Heart right ventricle (tissue), 16 donors: ENCODE data around the gene SDK2. TPM values are rescaled to one million over a fixed set of nuclear protein-coding genes. Genes with fewer than 3 reads are reported as not detected.

Experiments used
- ATAC-seq, 8 donors: fragments of 200-7000 bp; cut with Tn5 transposase; one replicate each; pipeline ENCODE4 v1.9.1; 2020; ENCODE audit warnings: mild to moderate bottlenecking in 8 of 8, moderate library complexity in 8 of 8, moderate number of reproducible peaks in 1 of 8
- DNase-seq, 2 donors: peaks; one replicate each; pipeline ENCODE4 v3.0.0-alpha.2; 2020
- H3K27ac ChIP-seq, 10 donors: fragments of 200-600 bp; sonication (generic) in 2 of 10; one replicate each; pipeline versions ENCODE4 v1.5.0 to v1.8.0; 2020 to 2022; ENCODE audit warnings: mild to moderate bottlenecking in 3 of 10
- H3K27me3 ChIP-seq, 7 donors: fragments of 200-600 bp; one replicate each; pipeline ENCODE4 v1.8.0; 2021 to 2022; ENCODE audit warnings: mild to moderate bottlenecking in 2 of 7
- H3K36me3 ChIP-seq, 9 donors: fragments of 200-600 bp; sonication (generic) in 1 of 9; one replicate each; pipeline versions ENCODE4 v1.5.0 to v1.8.0; 2020 to 2022; ENCODE audit warnings: mild to moderate bottlenecking in 2 of 9
- H3K4me1 ChIP-seq, 9 donors: fragments of 200-600 bp; sonication (generic) in 1 of 9; one replicate each; pipeline versions ENCODE4 v1.5.0 to v1.8.0; 2020 to 2022; ENCODE audit warnings: mild to moderate bottlenecking in 4 of 9
- H3K4me3 ChIP-seq, 10 donors: fragments of 200-600 bp; sonication (generic) in 2 of 10; one replicate each; pipeline versions ENCODE4 v1.5.0 to v1.8.0; 2020 to 2022; ENCODE audit warnings: mild to moderate bottlenecking in 7 of 10, moderate library complexity in 2 of 10
- H3K9me3 ChIP-seq, 11 donors: fragments of 200-600 bp in 10 of 11; sonication (generic) in 2 of 11; one replicate each; pipeline versions ENCODE4 v1.5.0 to v1.8.0; 2013 to 2022; ENCODE audit warnings: mild to moderate bottlenecking in 2 of 11, control low read depth in 1 of 11, moderate library complexity in 1 of 11
- CTCF ChIP-seq, 9 donors: fragments of 200-600 bp; sonication (generic) in 2 of 9; IDR thresholded peaks; one replicate each; pipeline versions ENCODE4 v1.5.0 to v1.8.0; 2021 to 2022; ENCODE audit warnings: antibody characterized with exemption in 9 of 9, mild to moderate bottlenecking in 5 of 9, moderate library complexity in 1 of 9
- WGBS, 2 donors: extraction: QIAGEN DNeasy Blood & Tissue Kit; methylation state at CpG; one replicate each; pipeline ENCODE4 v1.1.7; 2013; ENCODE audit warnings: inconsistent platforms in 1 of 2; 5-methylcytosine and 5-hydroxymethylcytosine counted together
- intact Hi-C, 10 donors: fragments of 100-400 bp; cut with DNase I; formaldehyde crosslinking; loops; one replicate each; pipeline versions ENCODE4 v1.11.1 to v1.14.2; 2022
- polyA plus RNA-seq, 2 donors: library from polyadenylated mRNA; stranded (reverse); fragments of 200-250 nt; gene quantifications; one replicate each; pipeline ENCODE4 v1.2.3, GENCODE V29; 2013
- total RNA-seq, 10 donors: library from RNA; stranded (reverse); fragmentation: NEBNext Ultra II Directional in 3 of 10; extraction: Animal tissue kit (Norgen Biotek cat#: 25700) in 3 of 10; gene quantifications; one replicate each; pipeline versions ENCODE4 v1.2.1 to v1.2.4, GENCODE V29; 2021 to 2023
- donor health status: Arrhythmogenic right ventricular cardiomyopathy.
- donor health status: ischemic (EF 13 %, LVEDD 7.1; RV severe dilation, severe dysfunction).
- donor health status: healthy with polysubstance abuse.
- donor health status: DM: no; HTN: yes; CAD: no.
- donor health status: DM: no; HTN: no; CAD: no.
- donor health status: ischemic (EF 25% LVEDD 6.9; RV normal size, moderate dysfunction).
- donor health status: ischemic (EF 25% LVEDD 5.7; RV mildly dilated, moderate dysfunction).
- donor health status: healthy.
- donor health status: DM: yes; HTN: yes; CAD: no.
- donor health status: Ischemic cardiomyopathy.
- donor health status: ischemic (EF 35%, LVEDD 5.7; RV mildly dilated, moderate dysfunction).
- donor health status: nonischemic (EF 11% LVEDD 7.7; RV severe dilation, severe dysfunction).
- donor health status: DM: yes; HTN: yes; CAD: no.
- donor health status: PGD.
- donor health status: ischemic (EF 29% LVEDD 5.4; RV normal size, mild dysfunction).
- donor health status: nonischemic (EF 23%, LVEDD 6.1; RV moderate dilation, normal function).

SDK2 gene
- total and polyA plus RNA-seq, 12 donors, result 0.44 to 4.2 (median 1.9) TPM

GRCh38 chr17:73343168-73343634, 301.0 kb downstream of the SDK2 start:
- H3K36me3 ChIP-seq, result no peaks in the 10 kb centered on the region
- ATAC-seq (peak; percentile 46 to 78 (median 69)), DNase-seq (peak; percentile 66 to 67)
- no peak for TF ChIP-seq CTCF (IDR thresholded peaks at IDR 0.05)
- no peaks in the 10 kb centered on the region for H3K9me3 ChIP-seq
- WGBS, 2 donors, result 51 to 60% methylated on average over 17 of the region's 17 CpGs
- intact Hi-C loops, result loop anchor here in 1 of 10 donors (2.0 kb wide), 1 partner anchor 34 kb away; no protein-coding TSS in a partner anchor
- peaks cover 3 to 39% (median 27%) of the 10 kb centered on the region in 9 donors for H3K4me1 ChIP-seq
- peak overlapping the region in 5 of 10 donors; percentile 15 to 29 (median 26) for H3K4me3 ChIP-seq
- peak overlapping the region in 9 of 10 donors; percentile 10 to 71 (median 60) for H3K27ac ChIP-seq
- no peaks in the 10 kb centered on the region for H3K27me3 ChIP-seq

GRCh38 chr17:73342541-73343167, 301.6 kb downstream of the SDK2 start:
- H3K9me3 ChIP-seq, result no peaks in the 10 kb centered on the region
- intact Hi-C loops, result loop anchor here in 1 of 10 donors (2.0 kb wide), 1 partner anchor 34 kb away; no protein-coding TSS in a partner anchor
- no peak for DNase-seq
- 40 to 57% methylated on average over 6 to 7 of the region's 7 CpGs for WGBS, 2 donors
- ATAC-seq, result peak in 5 of 8 donors; percentile 2 to 39 (median 12)
- H3K4me3 ChIP-seq, result peak overlapping the region in 4 of 10 donors; percentile 15 to 29 (median 26)
- no peaks in the 10 kb centered on the region for H3K27me3 ChIP-seq
- no peak for TF ChIP-seq CTCF (IDR thresholded peaks at IDR 0.05)
- peaks cover 3 to 39% (median 27%) of the 10 kb centered on the region in 9 donors for H3K4me1 ChIP-seq
- H3K27ac ChIP-seq, result peak overlapping the region in 7 of 10 donors; percentile 44 to 71 (median 61)
- no peaks in the 10 kb centered on the region for H3K36me3 ChIP-seq

GRCh38 chr17:73342050-73342522, 302.2 kb downstream of the SDK2 start:
- intact Hi-C loops, result loop anchor here in 1 of 10 donors (2.0 kb wide), 1 partner anchor 33 kb away; no protein-coding TSS in a partner anchor
- H3K4me3 ChIP-seq, result no peak overlapping the region
- no peak for TF ChIP-seq CTCF (IDR thresholded peaks at IDR 0.05)
- peaks cover 3 to 38% (median 27%) of the 10 kb centered on the region in 9 donors for H3K4me1 ChIP-seq
- peak overlapping the region in 6 of 10 donors; percentile 41 to 71 (median 57) for H3K27ac ChIP-seq
- DNase-seq (peak; percentile 65 to 67), ATAC-seq (peak; percentile 49 to 89 (median 78))
- H3K36me3 ChIP-seq, result no peaks in the 10 kb centered on the region
- H3K27me3 ChIP-seq, result no peaks in the 10 kb centered on the region
- 33 to 40% methylated on average over 12 of the region's 12 CpGs for WGBS, 2 donors
- H3K9me3 ChIP-seq, result no peaks in the 10 kb centered on the region

GRCh38 chr17:73341350-73342049, 302.7 kb downstream of the SDK2 start:
- WGBS, 2 donors, result 51 to 53% methylated on average over 15 of the region's 15 CpGs
- H3K4me1 ChIP-seq, result peaks cover 3 to 40% (median 27%) of the 10 kb centered on the region in 9 donors
- TF ChIP-seq CTCF (IDR thresholded peaks at IDR 0.05), result no peak
- no peaks in the 10 kb centered on the region for H3K27me3 ChIP-seq
- no peaks in the 10 kb centered on the region for H3K9me3 ChIP-seq
- H3K27ac ChIP-seq, result peak overlapping the region in 1 of 10 donors; percentile 60
- DNase-seq (no peak), ATAC-seq (peak in 3 of 8 donors; percentile 9 to 29 (median 22))
- intact Hi-C loops, result loop anchor here in 1 of 10 donors (2.0 kb wide), 1 partner anchor 33 kb away; no protein-coding TSS in a partner anchor
- H3K36me3 ChIP-seq, result no peaks in the 10 kb centered on the region
- H3K4me3 ChIP-seq, result no peak overlapping the region
